OCI-LY3 (cell line): ENCODE measurements around the gene PPP5C.
"Not testable (repeated sequence)": the region's sequence is repeated elsewhere in the genome, so short reads cannot be mapped to it uniquely, and the experiment has no call there.

Source experiments
- H2AFZ ChIP-seq: fragments of 200-600, 300-600 bp; shearing (Covaris generic); 2 replicates; pipeline ENCODE4 v1.6.0; 2014; ENCODE audit warnings: antibody characterized with exemption, low read depth, low read length
- H3K27ac ChIP-seq: fragments of 200-600, 300-600 bp; sonication (generic); 2 replicates; pipeline ENCODE4 v1.5.1; 2014; ENCODE audit warnings: mild to moderate bottlenecking, low read length, moderate library complexity, mixed read lengths
- H3K27me3 ChIP-seq: fragments of 200-600, 300-600 bp; sonication (generic); 2 replicates; pipeline ENCODE4 v1.6.1; 2014; ENCODE audit warnings: low read depth, low read length, mixed read lengths
- H3K36me3 ChIP-seq: fragments of 200-600, 300-600 bp; sonication (generic); replicated peaks from 2 replicates; pipeline ENCODE3; 2014; ENCODE audit warnings: low read depth, low read length, mixed read lengths
- H3K4me1 ChIP-seq: fragments of 300-600, 200-600 bp; sonication (generic); 2 replicates; pipeline ENCODE4 v1.6.1; 2014; ENCODE audit warnings: low read length, mixed read lengths
- H3K4me2 ChIP-seq: fragments of 200-600, 300-600 bp; sonication (generic); 2 replicates; pipeline ENCODE4 v1.6.1; 2014; ENCODE audit warnings: low read length, mixed read lengths
- H3K4me3 ChIP-seq: fragments of 300-600, 200-600 bp; sonication (generic); 2 replicates; pipeline ENCODE4 v1.5.1; 2014; ENCODE audit warnings: antibody characterized with exemption, mild to moderate bottlenecking, low read length, moderate library complexity
- H3K79me2 ChIP-seq: fragments of 300-600, 200-600 bp; shearing (Covaris generic); 2 replicates; pipeline ENCODE4 v1.6.1; 2014; ENCODE audit warnings: mild to moderate bottlenecking, low read length, mixed read lengths
- H3K9ac ChIP-seq: fragments of 300-600, 200-600 bp; shearing (Covaris generic); 2 replicates; pipeline ENCODE4 v1.6.0; 2014; ENCODE audit warnings: mild to moderate bottlenecking, low read length, moderate library complexity
- H3K9me3 ChIP-seq: fragments of 200-600, 300-600 bp; shearing (Covaris generic); 2 replicates; pipeline ENCODE4 v1.6.1; 2014; ENCODE audit warnings: low read length, mixed read lengths; ENCODE audit not compliant: insufficient read depth
- H4K20me1 ChIP-seq: fragments of 200-600, 300-600 bp; sonication (generic); 2 replicates; pipeline ENCODE4 v1.6.1; 2016; ENCODE audit warnings: low read length, mixed read lengths; ENCODE audit not compliant: insufficient read depth
- CTCF ChIP-seq: fragments of 200-600, 300-600 bp; sonication (generic); IDR thresholded peaks from 2 replicates; pipeline ENCODE4 v1.5.1; 2014; ENCODE audit warnings: antibody characterized with exemption, low read length, low read depth
- EZH2phosphoT487 ChIP-seq: fragments of 200-600 bp; shearing (Covaris generic); IDR thresholded peaks from 2 replicates; pipeline ENCODE4 v1.6.1; 2018; ENCODE audit warnings: antibody characterized with exemption, mixed run types, low read depth

The PPP5C gene

GRCh38 chr19:46306501-46306900, 40.4 kb upstream of the PPP5C start:
- Histone ChIP-seq H2AFZ (no peak overlapping the region), H3K4me1 (no peaks in the 10 kb centered on the region), H3K9me3 (no peaks in the 10 kb centered on the region), H3K9ac (no peak overlapping the region), H3K4me2 (no peak overlapping the region), H3K27ac (no peak overlapping the region), H3K79me2 (no peaks in the 10 kb centered on the region), H3K27me3 (no peaks in the 10 kb centered on the region), H4K20me1 (no peaks in the 10 kb centered on the region), H3K4me3 (no peak overlapping the region), H3K36me3 (no peaks in the 10 kb centered on the region)
- TF ChIP-seq EZH2phosphoT487 (no peak), CTCF (no peak)

GRCh38 chr19:46308510-46308909, 38.4 kb upstream of the PPP5C start:
- no peaks in the 10 kb centered on the region for H3K36me3 ChIP-seq
- H3K27ac ChIP-seq: no peak overlapping the region
- no peak overlapping the region for H3K4me3 ChIP-seq
- no peaks in the 10 kb centered on the region for H4K20me1 ChIP-seq
- no peaks in the 10 kb centered on the region for H3K9me3 ChIP-seq
- no peaks in the 10 kb centered on the region for H3K4me1 ChIP-seq
- H3K4me2 ChIP-seq: no peak overlapping the region
- H3K9ac ChIP-seq: no peak overlapping the region
- TF ChIP-seq CTCF: no peak
- TF ChIP-seq EZH2phosphoT487: no peak
- no peaks in the 10 kb centered on the region for H3K27me3 ChIP-seq
- no peak overlapping the region for H2AFZ ChIP-seq
- no peaks in the 10 kb centered on the region for H3K79me2 ChIP-seq

GRCh38 chr19:46309056-46309455, 37.8 kb upstream of the PPP5C start:
- Histone ChIP-seq H3K4me3 (no peak overlapping the region), H4K20me1 (no peaks in the 10 kb centered on the region), H3K79me2 (no peaks in the 10 kb centered on the region), H3K36me3 (no peaks in the 10 kb centered on the region), H3K27ac (no peak overlapping the region), H3K9me3 (no peaks in the 10 kb centered on the region), H3K27me3 (no peaks in the 10 kb centered on the region), H3K4me2 (no peak overlapping the region), H3K9ac (no peak overlapping the region), H2AFZ (no peak overlapping the region), H3K4me1 (no peaks in the 10 kb centered on the region)
- no peak for TF ChIP-seq EZH2phosphoT487

- Histone ChIP-seq H3K27me3 (no peaks in the 10 kb centered on the region), H3K79me2 (no peaks in the 10 kb centered on the region), H3K27ac (no peak overlapping the region), H3K9ac (no peak overlapping the region), H3K9me3 (no peaks in the 10 kb centered on the region), H3K4me1 (no peaks in the 10 kb centered on the region), H3K4me3 (no peak overlapping the region), H3K4me2 (no peak overlapping the region), H2AFZ (no peak overlapping the region), H4K20me1 (no peaks in the 10 kb centered on the region), H3K36me3 (no peaks in the 10 kb centered on the region)
- TF ChIP-seq EZH2phosphoT487 (no peak), CTCF (no peak)
These were observed 35.4 kb upstream of the PPP5C start for GRCh38 chr19:46311444-46311843.

GRCh38 chr19:46313540-46314469, 33.1 kb upstream of the PPP5C start:
- not testable (repeated sequence) for H3K27ac ChIP-seq, H3K9ac ChIP-seq

More at GRCh38 chr19:46313540-46314469, 33.1 kb upstream of the PPP5C start:
- not testable (repeated sequence) for H2AFZ ChIP-seq, H3K27me3 ChIP-seq, H3K4me3 ChIP-seq, H3K4me1 ChIP-seq, H3K9me3 ChIP-seq, H4K20me1 ChIP-seq, H3K79me2 ChIP-seq, H3K4me2 ChIP-seq, H3K36me3 ChIP-seq
